Stimulated activated CD8-positive, alpha-beta memory T cell treated with anti-CD3 and anti-CD28 coated beads, Interleukin-12 subunit alpha, Interleukin-12 subunit beta, amount 100 ng/mL, for 1 hour (primary cell): Measurements from ENCODE around the gene RPL28.
"Not testable (repeated sequence)": the region's sequence is repeated elsewhere in the genome, so short reads cannot be mapped to it uniquely, and the experiment has no call there.

Experiments used
- DNase-seq: peaks from one replicate; pipeline ENCODE4 v3.0.0-alpha.2; 2020; ENCODE audit warnings: low read depth

RPL28 gene

DNA sequence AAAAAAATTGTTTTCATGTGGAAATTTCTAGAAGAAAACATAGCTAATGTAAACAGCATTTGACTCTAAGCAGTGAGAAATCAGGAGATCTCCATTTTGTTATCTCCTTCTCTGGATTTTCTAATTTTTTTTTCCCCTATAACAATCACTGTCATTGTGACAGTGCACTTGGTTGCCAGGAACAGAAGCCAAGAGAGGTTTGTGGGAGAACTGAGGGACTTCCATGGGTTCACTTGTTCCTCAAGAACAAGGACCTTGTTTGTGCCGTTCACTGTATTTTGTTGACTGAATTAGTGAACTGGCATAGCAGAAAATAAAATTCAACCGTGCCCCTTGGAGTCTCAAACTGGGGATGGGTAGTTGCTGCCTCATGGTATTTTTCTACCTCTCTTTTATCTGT is 40.3 kb downstream of the RPL28 start:
- DNase-seq = no peak

DNA sequence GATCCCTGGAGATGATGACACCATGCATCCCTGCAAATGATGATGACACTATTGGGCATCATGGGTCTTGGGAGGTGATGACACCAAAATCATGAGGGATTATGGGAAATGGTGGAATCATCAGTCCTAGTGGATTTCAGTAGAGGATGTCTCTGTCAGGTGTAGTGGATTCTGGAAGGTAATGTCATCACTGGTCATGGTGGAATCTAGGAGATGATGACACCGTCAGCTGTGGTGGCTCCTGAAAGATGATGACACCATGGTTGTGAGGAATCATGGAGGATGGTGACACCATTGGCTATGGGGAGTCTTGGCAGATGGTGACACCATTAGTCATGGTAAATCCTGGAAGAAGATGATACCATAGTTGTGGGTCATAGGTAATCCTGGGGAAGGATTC is 45.5 kb downstream of the RPL28 start:
- no peak for DNase-seq

DNA sequence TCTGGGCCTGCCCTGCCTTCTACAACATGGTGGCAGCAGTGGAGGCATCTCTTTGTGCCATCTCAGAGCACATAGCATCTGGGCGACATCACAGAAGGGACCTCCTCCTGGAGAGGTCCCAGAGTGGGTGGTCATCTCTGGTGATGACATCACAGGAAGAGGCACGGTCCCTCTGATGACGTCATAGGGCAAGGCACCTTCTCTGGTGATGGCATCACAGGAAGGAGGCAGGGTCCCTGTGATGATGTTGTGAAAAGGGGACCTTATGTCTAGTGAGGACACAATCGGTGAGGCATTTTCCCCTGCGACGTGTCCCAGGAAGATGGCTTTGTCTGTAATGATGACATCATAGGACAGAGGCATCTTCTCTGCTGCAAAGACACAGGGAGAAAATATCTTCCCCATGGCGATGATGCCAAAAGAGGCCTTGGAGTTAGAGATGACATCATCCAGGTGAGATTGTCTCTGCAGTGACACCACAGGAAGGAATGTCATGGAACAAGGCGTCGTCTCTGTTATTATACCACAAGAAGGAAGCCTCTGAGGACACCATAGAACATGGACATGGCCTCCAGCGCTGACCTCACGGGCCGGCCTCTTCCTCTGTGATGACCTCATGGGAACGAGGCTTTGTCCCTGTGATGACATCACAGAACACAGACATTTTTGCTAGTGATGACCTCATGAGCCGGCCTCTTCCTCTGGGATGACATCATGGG is 46.7 kb downstream of the RPL28 start:
- no peak for DNase-seq

DNA sequence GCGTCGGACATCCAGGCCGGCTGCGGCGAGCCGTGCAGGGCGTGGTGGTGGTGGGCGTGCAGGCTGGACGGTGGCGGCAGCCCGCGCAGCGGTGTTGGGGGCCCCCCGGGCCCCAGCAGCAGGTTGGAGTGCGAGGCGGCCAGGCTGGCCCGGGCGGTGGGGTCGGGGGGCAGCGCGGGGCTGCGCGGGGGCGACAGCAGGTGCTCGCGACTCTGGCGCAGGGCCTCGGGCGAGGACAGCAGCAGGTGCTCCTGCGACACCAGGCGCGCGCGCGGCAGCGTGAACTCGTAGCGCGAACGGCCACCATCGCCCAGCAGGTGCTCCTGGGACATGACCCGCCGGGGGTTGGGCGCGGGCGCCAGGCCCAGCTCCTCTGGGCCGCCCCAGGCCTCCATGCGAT is 47.6 kb downstream of the RPL28 start:
- no peak for DNase-seq

DNA sequence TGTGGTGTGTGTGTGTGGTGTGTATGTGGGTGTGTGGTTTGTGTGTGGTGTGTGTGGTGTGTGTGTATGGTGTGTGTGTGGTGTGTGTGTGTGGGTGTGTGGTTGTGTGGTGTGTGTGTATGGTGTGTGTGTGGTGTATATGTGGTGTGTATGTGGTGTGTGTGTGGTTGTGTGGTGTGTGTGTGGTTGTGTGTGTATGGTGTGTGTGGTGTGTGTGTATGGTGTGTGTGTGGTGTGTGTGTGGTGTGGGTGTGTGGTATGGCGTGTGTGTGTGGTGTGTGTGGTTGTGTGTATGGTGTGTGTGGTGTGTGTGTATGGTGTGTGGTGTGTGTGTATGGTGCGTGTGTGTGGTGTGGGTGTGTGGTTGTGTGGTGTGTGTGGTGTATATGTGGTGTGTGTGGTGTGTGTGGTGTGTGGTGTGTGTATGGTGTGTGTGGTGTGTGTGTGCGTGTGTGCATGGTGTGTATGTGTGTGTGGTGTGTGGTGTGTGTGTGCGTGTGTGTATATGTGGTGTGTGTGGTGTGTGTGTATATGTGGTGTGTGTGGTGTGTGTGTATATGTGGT is 48.7 kb downstream of the RPL28 start:
- DNase-seq = no peak

DNA sequence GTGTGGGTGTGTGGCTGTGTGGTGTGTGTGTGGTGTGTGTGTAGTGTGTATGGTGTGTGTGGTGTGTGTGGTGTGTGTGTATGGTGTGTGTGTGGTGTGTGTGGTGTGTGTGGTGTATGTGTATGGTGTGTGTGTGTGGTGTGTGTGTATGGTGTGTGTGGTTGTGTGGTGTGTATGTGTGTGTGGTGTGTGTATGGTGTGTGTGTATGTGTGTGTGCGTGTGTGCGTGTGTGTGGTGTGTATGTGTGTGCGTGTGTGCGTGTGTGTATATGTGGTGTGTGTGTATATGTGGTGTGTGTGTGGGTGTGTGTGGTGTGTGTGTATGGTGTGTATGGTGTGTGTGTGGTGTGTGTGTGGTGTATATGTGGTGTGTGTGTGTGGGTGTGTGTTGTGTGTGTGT is 49.3 kb downstream of the RPL28 start:
- DNase-seq = no peak

DNA sequence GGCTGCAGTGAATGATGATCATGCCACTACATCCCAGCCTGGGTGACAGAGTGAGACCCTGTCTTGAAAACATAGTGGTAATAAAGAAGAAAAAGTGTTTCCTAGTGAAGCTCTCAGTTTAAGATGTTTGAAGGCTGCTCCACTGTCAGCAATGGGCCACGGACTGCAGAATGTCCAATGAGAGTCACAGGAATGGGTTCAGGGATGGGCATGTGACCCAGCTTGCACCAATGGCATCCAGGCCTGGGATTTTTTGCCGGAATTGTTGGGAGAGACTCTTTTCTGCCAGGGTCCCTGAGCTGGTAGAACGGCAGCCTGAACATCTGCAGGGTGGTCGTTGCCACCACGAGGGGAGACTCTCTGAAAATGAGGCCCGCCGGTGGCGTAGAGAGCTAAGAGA is 51.1 kb downstream of the RPL28 start:
- DNase-seq = no peak

DNA sequence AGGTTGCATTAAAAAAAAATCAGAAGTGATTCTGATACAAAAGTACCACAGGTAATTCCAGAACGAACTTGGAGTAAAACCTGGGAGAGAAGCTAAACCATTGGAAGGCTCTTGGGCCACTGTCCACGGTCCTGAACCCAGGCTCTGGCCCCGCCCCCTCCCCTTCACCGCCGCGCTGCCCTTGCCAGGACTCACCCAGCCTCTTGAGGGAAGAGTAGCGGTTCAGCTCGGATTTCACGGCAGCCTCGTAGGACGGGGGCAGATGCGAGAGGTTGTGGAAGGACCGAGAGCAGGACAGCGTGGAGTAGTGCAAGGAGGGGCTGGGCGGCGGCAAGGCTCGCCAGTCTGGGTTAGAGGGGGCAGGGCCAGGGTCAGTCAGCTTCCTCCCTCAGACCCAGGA is 51.7 kb downstream of the RPL28 start:
- no peak for DNase-seq

DNA sequence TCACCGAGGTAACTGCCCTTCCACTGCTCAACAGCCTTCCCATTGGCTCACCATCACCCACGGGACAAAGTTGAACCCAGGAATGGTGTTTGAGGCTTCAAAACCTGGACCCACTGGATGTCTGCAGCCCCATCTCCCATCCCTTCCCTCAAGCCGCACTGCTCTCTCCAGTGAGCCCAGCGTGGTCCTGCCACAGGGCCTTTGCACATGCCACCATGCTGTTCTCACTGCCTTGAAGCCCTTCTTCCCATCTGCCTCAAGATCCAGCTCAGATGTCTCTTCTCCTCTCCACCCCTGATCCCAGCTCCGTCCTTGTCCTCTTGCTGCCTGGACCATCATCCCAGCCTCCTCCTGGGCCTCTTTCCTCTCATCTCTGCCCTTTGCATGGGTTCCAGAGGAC is 53.3 kb downstream of the RPL28 start:
- no peak for DNase-seq

DNA sequence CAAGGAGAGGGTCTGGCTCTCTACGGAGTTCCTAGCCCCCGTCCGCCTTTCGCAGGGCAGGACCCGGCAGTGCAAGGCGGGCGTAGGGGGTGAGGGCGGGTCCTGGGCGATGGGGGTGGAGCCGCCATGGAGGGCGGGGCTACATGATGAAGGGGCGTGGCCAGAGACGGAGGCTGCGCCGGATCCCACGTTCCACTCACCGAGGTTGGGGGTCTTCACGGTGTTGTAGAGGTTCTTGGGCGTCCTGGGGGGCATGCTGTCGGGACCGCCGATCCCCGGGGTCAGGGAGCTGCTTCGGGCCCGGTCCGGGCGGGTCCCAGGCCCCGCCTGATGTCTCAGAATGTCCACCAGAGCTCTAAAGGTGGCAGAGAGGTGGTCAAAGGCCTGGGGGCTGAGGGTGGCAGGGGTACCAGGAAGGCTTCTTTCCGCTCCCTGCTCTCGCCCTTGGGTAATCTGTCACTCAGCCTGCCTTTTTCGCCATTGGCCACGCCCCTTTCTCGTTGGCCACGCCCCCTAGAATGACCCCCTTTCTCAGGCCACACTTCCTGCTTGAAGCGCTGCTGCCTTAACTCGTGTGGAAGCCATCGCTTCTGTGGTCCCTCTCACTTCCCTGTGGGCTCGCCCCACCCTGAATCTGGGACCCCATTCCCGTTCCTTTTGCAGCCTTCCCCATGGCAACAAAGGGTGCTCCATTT is 54.8 kb downstream of the RPL28 start:
- no peak for DNase-seq

DNA sequence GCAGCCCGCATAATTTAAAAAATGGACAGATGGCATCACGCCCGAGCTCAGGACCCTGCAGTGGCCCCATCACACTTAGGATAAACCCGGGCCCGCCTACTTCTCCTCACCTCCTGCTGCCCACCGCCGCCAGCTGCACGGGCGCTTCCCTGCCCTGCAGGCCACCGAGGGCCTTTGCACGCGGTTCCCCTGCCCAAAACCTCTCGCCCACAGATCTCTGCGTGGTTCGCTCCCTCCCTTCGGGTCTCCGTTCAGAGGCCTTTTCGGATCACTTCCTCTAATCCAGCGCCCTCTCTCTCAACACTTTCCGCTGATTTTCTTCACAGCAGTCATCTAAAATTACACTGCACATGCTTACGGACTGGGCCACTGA is 55.6 kb downstream of the RPL28 start:
- no peak for DNase-seq

DNA sequence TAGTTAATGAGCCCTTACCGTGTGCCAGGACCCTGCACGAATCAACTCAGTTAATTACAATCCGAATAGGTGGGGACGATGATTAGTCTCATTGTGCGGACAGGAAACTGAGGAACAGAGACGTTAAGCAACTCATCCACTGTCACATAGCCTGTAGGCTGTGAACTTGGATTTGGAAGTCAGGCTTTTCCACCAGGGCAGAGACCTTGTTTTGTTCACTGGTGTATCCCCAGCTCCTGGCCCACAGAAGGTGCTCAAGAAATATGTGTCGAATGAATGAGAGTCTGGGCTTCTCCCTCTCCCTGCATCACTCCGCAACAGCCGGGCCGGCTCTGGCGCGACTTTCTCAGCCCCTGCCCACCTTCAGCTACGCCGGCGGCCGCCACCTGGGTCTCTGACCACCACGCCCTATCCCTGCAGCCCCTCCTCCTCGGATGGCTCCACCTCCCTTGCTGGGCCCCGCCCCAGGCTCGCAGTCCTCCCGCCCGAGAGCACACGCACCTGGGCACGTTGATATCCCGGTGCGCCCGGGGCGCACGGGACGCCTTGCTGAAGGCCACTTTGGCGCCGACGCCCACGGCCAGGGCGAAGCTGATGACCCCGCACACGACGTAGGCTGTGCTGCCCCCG is 56.1 kb downstream of the RPL28 start:
- no peak for DNase-seq

DNA sequence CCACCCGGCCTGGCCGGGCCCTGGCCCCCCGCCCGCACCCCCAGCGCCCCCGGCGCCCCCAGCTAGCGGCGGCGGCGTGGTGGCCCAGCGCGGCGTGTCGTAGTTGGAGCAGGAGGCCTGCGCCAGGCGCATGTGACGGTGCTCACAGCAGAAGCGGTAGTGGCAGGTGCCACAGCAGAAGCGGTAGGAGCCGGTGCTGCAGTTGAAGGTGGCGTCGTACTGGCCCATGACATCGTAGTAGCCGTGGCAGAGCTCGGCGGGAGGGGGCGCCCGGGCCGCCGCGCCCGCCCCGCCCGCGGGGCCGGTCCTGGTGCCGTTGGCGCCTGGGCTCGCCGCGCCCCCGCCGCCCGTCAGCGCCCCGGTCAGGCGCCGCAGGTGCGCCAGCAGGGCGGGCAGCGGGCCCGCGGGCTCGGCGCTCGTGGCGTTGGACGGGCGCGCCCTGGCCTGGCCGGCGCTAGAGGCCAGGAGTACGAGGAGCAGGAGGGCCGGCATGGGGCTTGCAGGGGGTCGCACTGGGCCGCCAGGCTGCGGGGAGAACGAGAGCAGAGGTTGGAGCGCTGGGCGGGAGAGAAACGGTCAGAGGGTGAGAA is 56.7 kb downstream of the RPL28 start:
- no peak for DNase-seq

DNA sequence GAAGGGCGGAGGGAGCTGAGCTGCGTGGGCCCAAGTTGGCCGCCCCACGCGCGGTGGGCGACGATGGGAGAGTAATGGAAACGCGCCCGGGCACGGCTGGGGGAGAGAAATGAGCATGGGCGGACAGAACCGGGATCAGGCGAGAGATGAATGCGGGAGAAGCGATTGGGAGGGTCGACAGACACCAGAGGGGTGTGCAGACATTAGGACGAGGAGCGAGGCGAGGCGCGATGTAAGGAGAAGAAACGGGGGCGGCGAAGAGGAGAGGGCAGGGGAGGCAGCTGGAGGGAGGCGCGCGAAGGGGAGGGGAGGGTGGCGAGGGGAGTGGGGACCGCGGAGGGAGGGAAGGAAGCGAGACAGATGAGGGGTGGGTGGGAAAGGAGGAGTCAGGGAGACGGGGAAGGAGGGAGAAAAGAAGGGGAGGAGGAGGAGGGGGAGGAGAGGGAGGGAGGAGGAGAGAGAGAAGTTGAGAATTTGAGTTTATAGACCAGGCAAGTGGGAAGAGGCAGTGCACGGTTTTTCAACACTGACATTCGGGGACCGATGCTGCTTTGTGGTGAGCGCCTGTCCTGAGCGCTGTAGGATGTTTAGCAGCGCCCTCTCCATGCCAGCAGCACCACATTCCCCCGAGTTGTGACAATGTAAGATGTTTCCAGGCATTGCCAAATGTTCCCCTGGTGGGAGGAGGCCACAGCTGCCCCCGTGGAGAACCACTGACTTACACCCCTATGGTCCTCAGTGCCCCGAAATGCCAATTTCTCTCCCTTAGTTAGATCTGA is 57.5 kb downstream of the RPL28 start, which contains the start of gene SHISA7:
Gene SHISA7, minus strand, starts transcription at position 256 of the 779 bp plus-strand sequence. CDS start 437 bp downstream, outside the sequence.
- no peak for DNase-seq

DNA sequence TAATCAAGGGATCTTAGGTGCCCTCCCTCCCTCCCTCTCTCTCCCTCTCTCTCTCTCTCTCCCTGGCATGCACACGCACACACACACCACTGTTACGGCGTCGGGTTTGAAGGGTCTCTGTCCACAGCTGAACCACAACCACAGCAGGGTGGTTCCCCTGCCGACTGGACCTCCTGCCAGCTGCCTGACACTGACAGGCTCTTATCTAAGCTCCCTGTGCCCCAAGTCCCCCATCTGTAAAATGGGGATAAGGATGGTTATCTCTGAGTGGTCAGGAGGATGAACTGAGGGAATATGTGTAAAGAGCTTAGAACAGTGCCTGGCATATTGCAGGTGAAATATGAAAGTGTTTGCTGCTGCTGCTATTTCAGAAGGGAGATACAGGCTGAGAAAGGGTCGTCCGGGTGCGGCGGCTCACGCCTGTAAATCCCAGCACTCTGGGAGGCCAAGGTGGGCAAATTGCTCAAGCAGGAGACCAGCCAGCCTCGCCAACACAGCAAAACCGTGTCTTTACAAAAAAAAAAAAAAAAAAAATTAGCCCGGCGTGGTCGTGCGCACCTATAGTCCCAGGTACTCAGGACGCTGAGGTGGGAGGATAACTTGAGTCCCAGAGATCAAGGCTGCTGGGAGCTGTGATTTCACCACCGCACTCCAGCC is 58.2 kb downstream of the RPL28 start:
- no peak for DNase-seq

DNA sequence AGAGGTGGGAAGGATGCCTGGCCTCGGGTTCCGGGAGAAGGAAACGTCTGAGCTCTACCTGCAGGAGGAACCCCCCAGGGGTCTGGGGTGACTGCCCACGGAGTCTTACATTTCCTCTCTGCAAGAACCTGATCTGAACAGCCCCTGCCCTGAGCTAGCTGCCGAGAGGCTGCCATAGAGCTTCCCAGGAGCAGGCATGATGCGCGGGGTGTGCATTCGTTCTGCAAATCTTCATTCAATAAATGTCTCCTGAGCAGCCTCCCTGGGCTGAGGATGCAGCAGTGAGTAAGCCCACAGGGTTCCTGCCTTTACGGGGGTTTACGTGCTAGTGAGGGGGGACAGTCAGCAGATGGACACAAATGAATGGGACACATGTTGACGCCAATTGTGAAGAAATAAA is 58.9 kb downstream of the RPL28 start:
- no peak for DNase-seq

DNA sequence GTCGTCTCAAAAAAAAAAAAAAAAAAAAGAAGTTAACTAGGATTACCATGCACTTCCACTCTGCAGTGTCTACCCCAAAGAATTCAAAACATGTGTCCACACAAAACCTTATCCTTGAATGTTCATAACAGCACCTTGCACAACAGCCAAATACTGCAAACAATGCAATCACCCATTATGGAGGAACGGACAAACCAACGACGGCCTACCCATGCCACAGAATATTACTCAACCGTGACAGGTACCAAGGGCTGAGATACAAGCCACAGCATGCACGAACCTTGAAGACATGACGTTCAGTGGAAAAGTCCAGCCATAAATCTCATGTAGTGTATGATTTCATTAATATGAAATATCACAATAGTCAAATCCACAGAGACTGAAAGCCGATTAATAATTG is 60.3 kb downstream of the RPL28 start:
- DNase-seq = no peak

DNA sequence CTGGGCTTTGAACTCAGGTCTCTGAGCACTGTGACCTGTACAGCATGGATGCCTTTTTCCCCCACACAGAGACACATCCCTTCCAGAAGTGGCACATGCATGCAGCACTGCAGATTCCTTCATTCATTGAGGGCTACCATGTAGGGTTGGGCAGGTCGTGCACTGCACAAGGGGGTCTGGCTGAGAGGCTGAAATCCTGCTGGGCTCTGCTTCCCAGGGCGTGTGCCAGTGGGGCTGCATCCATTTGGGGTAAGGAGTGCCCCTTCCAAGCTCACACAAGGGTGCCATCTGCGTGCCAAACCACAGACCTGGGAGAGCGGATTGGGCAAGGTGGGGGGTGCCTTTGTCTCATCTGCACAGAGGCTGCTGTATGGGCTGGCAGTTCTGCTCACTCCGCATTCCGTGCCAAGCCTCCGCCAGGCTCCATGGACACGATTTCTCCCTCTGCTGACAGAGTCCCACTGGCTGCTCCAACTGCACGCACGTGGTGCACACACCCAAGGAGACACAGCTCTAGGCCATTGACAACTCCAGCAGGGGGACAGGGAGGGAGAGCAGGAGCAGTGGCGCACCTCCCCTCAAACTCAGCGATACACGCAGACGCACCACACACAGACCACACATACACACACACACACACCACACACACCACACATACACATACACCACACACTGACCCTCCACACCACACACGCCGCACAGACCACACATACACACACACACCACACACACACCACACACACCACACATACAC is 61.9 kb downstream of the RPL28 start:
- DNase-seq = no peak

DNA sequence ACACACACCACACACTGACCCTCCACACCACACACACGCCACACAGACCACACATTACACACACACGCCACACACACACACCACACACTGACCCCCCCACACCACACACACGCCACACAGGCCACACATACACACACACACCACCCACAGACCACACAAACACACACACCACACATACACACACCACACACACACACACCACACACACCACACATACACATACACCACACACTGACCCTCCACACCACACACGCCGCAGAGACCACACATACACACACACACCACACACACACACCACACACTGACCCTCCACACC is 62.4 kb downstream of the RPL28 start:
- not testable (repeated sequence) for DNase-seq

DNA sequence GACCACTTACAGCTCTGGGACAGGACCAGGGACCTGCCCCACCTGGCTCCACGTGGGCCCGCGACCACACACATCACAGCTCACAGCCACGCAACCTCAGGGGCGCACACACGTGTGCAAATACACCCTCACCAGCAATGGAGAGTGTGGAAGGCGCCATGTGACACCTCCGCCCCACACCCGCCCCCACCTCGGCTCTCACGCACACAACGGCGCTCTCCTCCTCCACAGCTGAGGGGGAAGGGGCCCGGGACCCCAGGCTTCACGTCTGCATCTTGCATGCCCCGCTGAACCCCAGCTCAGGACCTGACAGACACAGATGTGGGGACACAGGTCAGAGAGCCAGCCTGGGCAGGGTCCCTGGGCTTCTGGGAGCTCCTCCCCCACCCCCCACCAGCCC is 63.7 kb downstream of the RPL28 start:
- no peak for DNase-seq
